Testis (tissue), 2 donors: Measurements from ENCODE around the gene ACAA1.

Experiments
- POLR2A ChIP-seq: fragments of 450-650 bp; IDR thresholded peaks from one replicate; pipeline ENCODE4 v1.6.1; 2017; ENCODE audit warnings: antibody characterized with exemption, mild to moderate bottlenecking, moderate library complexity
- TF ChIP-seq, protein P1 (sequence below), 3 experiments: fragments of 450-650 bp in 2 of 3; fragments of 200-600 bp in 1 of 3; sonication (generic) in 1 of 3; IDR thresholded peaks; one replicate each; pipeline ENCODE4 v1.5.1; 2016 to 2019; ENCODE audit warnings: antibody characterized with exemption in 3 of 3, mild to moderate bottlenecking in 2 of 3, moderate library complexity in 1 of 3

DNA sequence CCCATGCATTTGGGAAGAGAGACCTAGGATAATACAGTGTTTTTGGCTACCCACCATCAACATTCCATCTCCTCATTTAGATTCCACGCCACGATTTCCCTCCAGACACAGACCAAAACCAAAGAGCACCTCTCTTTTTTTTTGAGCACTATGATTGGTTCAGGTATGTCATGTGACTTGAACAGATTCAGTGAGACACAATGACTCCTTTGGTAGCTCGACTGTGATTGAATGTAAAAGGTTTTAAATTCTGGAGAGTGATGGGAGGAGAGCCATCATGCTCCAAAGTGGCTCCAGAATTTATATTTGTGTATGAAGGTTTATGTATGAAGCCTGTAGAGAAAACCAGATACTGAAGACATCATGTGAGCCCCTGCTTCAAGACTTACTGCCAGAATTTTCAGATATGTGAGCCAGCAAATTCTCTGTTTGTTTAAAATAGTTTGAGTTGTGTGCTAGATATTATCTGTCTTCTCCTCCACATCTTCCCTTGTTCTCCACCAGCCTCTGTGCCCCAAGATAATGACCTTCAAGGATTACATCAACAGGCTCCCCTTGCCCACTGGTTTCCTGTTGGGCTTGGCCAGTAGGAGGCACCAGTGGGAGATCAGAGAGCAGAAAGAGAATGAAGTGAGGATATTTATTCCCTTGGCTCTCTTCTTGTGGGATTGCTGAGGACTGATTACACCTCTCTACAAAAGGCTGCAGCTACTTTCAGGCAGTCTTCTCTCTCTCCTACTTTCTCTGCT is 14.0 kb upstream of the ACAA1 start:
- TF ChIP-seq POLR2A, result no peak
- TF ChIP-seq, protein P1, sequence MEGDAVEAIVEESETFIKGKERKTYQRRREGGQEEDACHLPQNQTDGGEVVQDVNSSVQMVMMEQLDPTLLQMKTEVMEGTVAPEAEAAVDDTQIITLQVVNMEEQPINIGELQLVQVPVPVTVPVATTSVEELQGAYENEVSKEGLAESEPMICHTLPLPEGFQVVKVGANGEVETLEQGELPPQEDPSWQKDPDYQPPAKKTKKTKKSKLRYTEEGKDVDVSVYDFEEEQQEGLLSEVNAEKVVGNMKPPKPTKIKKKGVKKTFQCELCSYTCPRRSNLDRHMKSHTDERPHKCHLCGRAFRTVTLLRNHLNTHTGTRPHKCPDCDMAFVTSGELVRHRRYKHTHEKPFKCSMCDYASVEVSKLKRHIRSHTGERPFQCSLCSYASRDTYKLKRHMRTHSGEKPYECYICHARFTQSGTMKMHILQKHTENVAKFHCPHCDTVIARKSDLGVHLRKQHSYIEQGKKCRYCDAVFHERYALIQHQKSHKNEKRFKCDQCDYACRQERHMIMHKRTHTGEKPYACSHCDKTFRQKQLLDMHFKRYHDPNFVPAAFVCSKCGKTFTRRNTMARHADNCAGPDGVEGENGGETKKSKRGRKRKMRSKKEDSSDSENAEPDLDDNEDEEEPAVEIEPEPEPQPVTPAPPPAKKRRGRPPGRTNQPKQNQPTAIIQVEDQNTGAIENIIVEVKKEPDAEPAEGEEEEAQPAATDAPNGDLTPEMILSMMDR (IDR thresholded peaks at IDR 0.05), result no peak
